Fibroblast of pulmonary artery (primary cell): ENCODE data around the gene PAPSS2.
A peak's percentile ranks its signal among the peaks of the same experiment; 100 is the strongest.
"Not testable (repeated sequence)": the region's sequence is repeated elsewhere in the genome, so short reads cannot be mapped to it uniquely, and the experiment has no call there.

Source experiments
- DNase-seq: peaks from one replicate; pipeline ENCODE4 v3.0.0-alpha.2; 2010; ENCODE audit warnings: low read depth
- H3K4me3 ChIP-seq: replicated peaks from 2 replicates; pipeline ENCODE4 v1.5.1; 2011; ENCODE audit warnings: low read depth, mild to moderate bottlenecking, control low read depth, low read length, moderate library complexity
- CTCF ChIP-seq: IDR thresholded peaks from 2 replicates; pipeline ENCODE4 v1.5.1; 2011; ENCODE audit warnings: mild to moderate bottlenecking, control low read depth, low read length, inconsistent platforms; ENCODE audit errors: missing control alignments

PAPSS2 gene

GRCh38 chr10:87659571-87660483 lies at the start of gene PAPSS2:
PAPSS2 (plus strand) TSS chr10:87659878; CDS start chr10:87659982, 104 bp downstream.
- TF ChIP-seq CTCF = no peak
- H3K4me3 ChIP-seq = peak within 1 kb of the TSS; percentile 98
- DNase-seq = peak; percentile 83

GRCh38 chr10:87611341-87611740 lies 48.3 kb upstream of the PAPSS2 start:
- H3K4me3 ChIP-seq, DNase-seq: not testable (repeated sequence)

- no peak for TF ChIP-seq CTCF
- DNase-seq = no peak
- no peak overlapping the region for H3K4me3 ChIP-seq
Measured at GRCh38 chr10:87612115-87612514, 47.6 kb upstream of the PAPSS2 start.

GRCh38 chr10:87613751-87614150 lies 45.9 kb upstream of the PAPSS2 start:
- no peak overlapping the region for H3K4me3 ChIP-seq
- TF ChIP-seq CTCF = no peak
- no peak for DNase-seq

- no peak for DNase-seq
- TF ChIP-seq CTCF = no peak
- H3K4me3 ChIP-seq = no peak overlapping the region
Measured at GRCh38 chr10:87615856-87616255, 43.8 kb upstream of the PAPSS2 start.

- H3K4me3 ChIP-seq = no peak overlapping the region
- TF ChIP-seq CTCF = no peak
- no peak for DNase-seq
Measured at GRCh38 chr10:87617503-87617902, 42.2 kb upstream of the PAPSS2 start.

GRCh38 chr10:87618566-87619423 lies 40.9 kb upstream of the PAPSS2 start:
- TF ChIP-seq CTCF = no peak
- H3K4me3 ChIP-seq = no peak overlapping the region
- peak; percentile 67 for DNase-seq
